ENCODE measurements around the gene ARHGAP44.

DNA sequence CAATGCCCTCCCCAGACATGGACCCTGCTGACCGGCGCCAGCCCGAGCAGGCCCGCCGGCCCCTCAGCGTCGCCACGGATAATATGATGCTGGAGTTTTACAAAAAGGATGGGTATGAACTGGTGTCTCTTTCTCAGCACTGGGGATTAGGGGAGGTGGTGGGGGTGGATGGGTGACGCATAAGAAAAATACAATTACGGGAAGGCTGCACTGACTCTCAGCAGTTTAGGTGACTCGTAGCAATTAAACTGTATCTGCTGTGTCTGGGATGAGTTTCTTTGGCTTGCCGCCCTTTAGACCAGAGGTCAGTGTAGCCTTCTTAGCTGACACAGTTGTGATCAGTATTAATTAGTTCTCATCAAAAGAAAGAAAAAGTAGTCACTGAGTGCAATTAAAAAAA, 169.5 kb downstream of the ARHGAP44 start:
- no peak for TF ChIP-seq POLR2A (IDR thresholded peaks at IDR 0.05; ENCODE audit: low read depth, low read length)
- TF ChIP-seq POLR2AphosphoS5 (IDR thresholded peaks at IDR 0.05; ENCODE audit: low read depth, low read length), result no peak
